22Rv1 (cell line): ENCODE data around the gene TENM4.

Experiments used
- CTCF ChIP-seq: fragments of 450-650 bp; IDR thresholded peaks from 2 replicates; pipeline ENCODE4 v1.5.1; 2017; ENCODE audit warnings: mild to moderate bottlenecking
- ZFX ChIP-seq: fragments of 450-650 bp; IDR thresholded peaks from 2 replicates; pipeline ENCODE4 v1.6.1; 2017; ENCODE audit warnings: antibody characterized with exemption, borderline replicate concordance

- TF ChIP-seq CTCF (no peak), ZFX (no peak)
These were observed 32.1 kb upstream of the TENM4 start for GRCh38 chr11:79472819-79473529.
